ENCODE measurements around the gene TBC1D10A.
"Not testable (repeated sequence)": the region's sequence is repeated elsewhere in the genome, so short reads cannot be mapped to it uniquely, and the experiment has no call there.

Gene TBC1D10A

GRCh38 chr22:30338802-30339201 is 12.1 kb upstream of the TBC1D10A start:
- TF ChIP-seq ZFP3 (CRISPR knock-in tag; IDR thresholded peaks at IDR 0.05) (no peak), RARB (CRISPR knock-in tag; IDR thresholded peaks at IDR 0.05) (no peak), ZNF565 (CRISPR knock-in tag; conservative IDR thresholded peaks at IDR 0.05; ENCODE audit: low read depth) (no peak), ZC3H10 (CRISPR knock-in tag; IDR thresholded peaks at IDR 0.05) (no peak), CREB5 (CRISPR knock-in tag; IDR thresholded peaks at IDR 0.05; ENCODE audit: low read depth) (no peak), PATZ1 (CRISPR knock-in tag; IDR thresholded peaks at IDR 0.05; ENCODE audit: borderline replicate concordance) (no peak), ZNF8 (CRISPR knock-in tag; IDR thresholded peaks at IDR 0.05) (no peak), POU6F1 (CRISPR knock-in tag; IDR thresholded peaks at IDR 0.05; ENCODE audit: borderline replicate concordance, low read depth) (no peak), TCF4 (CRISPR knock-in tag; IDR thresholded peaks at IDR 0.05; ENCODE audit: borderline replicate concordance) (no peak), ESRRG (CRISPR knock-in tag; IDR thresholded peaks at IDR 0.05) (no peak), TOX (CRISPR knock-in tag; IDR thresholded peaks at IDR 0.05; ENCODE audit: borderline replicate concordance) (no peak), SNAI2 (CRISPR knock-in tag; IDR thresholded peaks at IDR 0.05) (no peak), TSHZ2 (CRISPR knock-in tag; IDR thresholded peaks at IDR 0.05) (no peak), ARNTL (CRISPR knock-in tag; IDR thresholded peaks at IDR 0.05; ENCODE audit: borderline replicate concordance, low read depth) (no peak), BACH2 (CRISPR knock-in tag; IDR thresholded peaks at IDR 0.05; ENCODE audit: borderline replicate concordance) (no peak), PPARA (CRISPR knock-in tag; IDR thresholded peaks at IDR 0.05; ENCODE audit: borderline replicate concordance) (no peak), ZFP30 (CRISPR knock-in tag; IDR thresholded peaks at IDR 0.05) (no peak), CSRNP3 (CRISPR knock-in tag; IDR thresholded peaks at IDR 0.05) (no peak), ISL1 (CRISPR knock-in tag; IDR thresholded peaks at IDR 0.05) (no peak), ZNF70 (CRISPR knock-in tag; IDR thresholded peaks at IDR 0.05) (no peak)
- ATAC-seq, result no peak

- not testable (repeated sequence) for ATAC-seq
These were observed 11.6 kb upstream of the TBC1D10A start for GRCh38 chr22:30338341-30338740.

GRCh38 chr22:30337461-30337778 is 10.7 kb upstream of the TBC1D10A start:
- no peak for TF ChIP-seq CREB5 (CRISPR knock-in tag; IDR thresholded peaks at IDR 0.05; ENCODE audit: low read depth)
- no peak for TF ChIP-seq TSHZ2 (CRISPR knock-in tag; IDR thresholded peaks at IDR 0.05)
- no peak for ATAC-seq
